AG09319 (cell line): ENCODE measurements around the gene CRTC3.

Source experiments
- DNase-seq: peaks from one replicate; pipeline ENCODE4 v3.0.0-alpha.2; 2010; ENCODE audit warnings: low read depth; ENCODE audit errors: extremely low read depth
- CTCF ChIP-seq: IDR thresholded peaks from 2 replicates; pipeline ENCODE4 v1.5.1; 2011; ENCODE audit warnings: low read depth, mild to moderate bottlenecking, inconsistent platforms, low read length, moderate library complexity

CRTC3 gene

GRCh38 chr15:90599644-90600043, 69.9 kb downstream of the CRTC3 start:
- TF ChIP-seq CTCF, result no peak
- DNase-seq, result no peak

- no peak for DNase-seq
- no peak for TF ChIP-seq CTCF
These were observed 71.2 kb downstream of the CRTC3 start for GRCh38 chr15:90600954-90601353.

- peak; percentile 38 for TF ChIP-seq CTCF
- no peak for DNase-seq
These were observed 74.2 kb downstream of the CRTC3 start for GRCh38 chr15:90603893-90604292.

- no peak for DNase-seq
These were observed 76.9 kb downstream of the CRTC3 start for GRCh38 chr15:90606641-90607040.

GRCh38 chr15:90607361-90607760, 77.6 kb downstream of the CRTC3 start:
- no peak for DNase-seq
- TF ChIP-seq CTCF, result no peak

More at GRCh38 chr15:90606641-90607040, 76.9 kb downstream of the CRTC3 start:
- TF ChIP-seq CTCF, result no peak

GRCh38 chr15:90609242-90610180, 79.8 kb downstream of the CRTC3 start:
- DNase-seq, result no peak

More at GRCh38 chr15:90609242-90610180, 79.8 kb downstream of the CRTC3 start:
- no peak for TF ChIP-seq CTCF
